ENCODE measurements around the gene PLSCR4. TPM values are rescaled to one million over a fixed set of nuclear protein-coding genes. Genes with fewer than 3 reads are reported as not detected.

The PLSCR4 gene
- total RNA-seq, 4 donors from 2014 or later = 42.0 to 83.3 (median 61.5) TPM

GRCh38 chr3:146177519-146177918 is 73.4 kb downstream of the PLSCR4 start:
- H3K27me3 ChIP-seq = no peaks in the 10 kb centered on the region
- H3K4me3 ChIP-seq = no peak overlapping the region
- H3K4me1 ChIP-seq = peaks cover 0 to 10% (median 0%) of the 10 kb centered on the region in 3 donors
- H3K36me3 ChIP-seq = peaks cover 0 to 9% of the 10 kb centered on the region in 2 donors
- no CpG with 5 or more reads among the region's 1 CpG for WGBS, 2 donors (ENCODE audit: low coverage in 1 of 2)
- ATAC-seq = no peak
- H3K27ac ChIP-seq = peak overlapping the region in 1 of 4 donors; percentile 20
- TF ChIP-seq EP300 (IDR thresholded peaks at IDR 0.05) (no peak), CTCF (IDR thresholded peaks at IDR 0.05) (no peak), POLR2AphosphoS5 (IDR thresholded peaks at IDR 0.05) (no peak), POLR2A (IDR thresholded peaks at IDR 0.05) (no peak)
- H3K9me3 ChIP-seq = no peaks in the 10 kb centered on the region

GRCh38 chr3:146177072-146177471 is 73.8 kb downstream of the PLSCR4 start:
- Histone ChIP-seq H3K4me1 (peaks cover 0 to 10% (median 0%) of the 10 kb centered on the region in 3 donors), H3K9me3 (no peaks in the 10 kb centered on the region), H3K27ac (peak overlapping the region in 1 of 4 donors; percentile 20), H3K27me3 (no peaks in the 10 kb centered on the region), H3K4me3 (no peak overlapping the region), H3K36me3 (peaks cover 0 to 9% of the 10 kb centered on the region in 2 donors)
- no peak for TF ChIP-seq POLR2A (IDR thresholded peaks at IDR 0.05)
- no peak for TF ChIP-seq CTCF (IDR thresholded peaks at IDR 0.05)
- WGBS, 2 donors (ENCODE audit: low coverage in 1 of 2) = 65 to 91% methylated on average over 1 to 3 of the region's 3 CpGs
- no peak for ATAC-seq

- Histone ChIP-seq H3K4me1 (peaks cover 0 to 2% (median 0%) of the 10 kb centered on the region in 3 donors), H3K36me3 (peaks cover 0 to 9% of the 10 kb centered on the region in 2 donors), H3K9me3 (no peaks in the 10 kb centered on the region), H3K4me3 (no peak overlapping the region), H3K27ac (no peak overlapping the region), H3K27me3 (no peaks in the 10 kb centered on the region)
- 79 to 88% methylated on average over 1 of the region's 1 CpG for WGBS, 2 donors (ENCODE audit: low coverage in 1 of 2)
- no peak for TF ChIP-seq POLR2A (IDR thresholded peaks at IDR 0.05)
- TF ChIP-seq POLR2AphosphoS5 (IDR thresholded peaks at IDR 0.05) = no peak
- TF ChIP-seq EP300 (IDR thresholded peaks at IDR 0.05) = no peak
- TF ChIP-seq CTCF (IDR thresholded peaks at IDR 0.05) = no peak
- ATAC-seq = no peak
Observed at GRCh38 chr3:146172586-146172985, 78.3 kb downstream of the PLSCR4 start.

- Histone ChIP-seq H3K4me3 (no peak overlapping the region), H3K9me3 (no peaks in the 10 kb centered on the region), H3K27ac (no peak overlapping the region), H3K4me1 (peaks cover 0 to 16% (median 4%) of the 10 kb centered on the region in 3 donors), H3K27me3 (no peaks in the 10 kb centered on the region), H3K36me3 (peaks cover 0 to 9% of the 10 kb centered on the region in 2 donors)
- TF ChIP-seq POLR2A (IDR thresholded peaks at IDR 0.05) = no peak
- TF ChIP-seq CTCF (IDR thresholded peaks at IDR 0.05) = no peak
- TF ChIP-seq POLR2AphosphoS5 (IDR thresholded peaks at IDR 0.05) = no peak
- no peak for TF ChIP-seq EP300 (IDR thresholded peaks at IDR 0.05)
- no peak for ATAC-seq
- WGBS, 2 donors (ENCODE audit: low coverage in 1 of 2) = 78 to 100% methylated on average over 1 of the region's 1 CpG
Observed at GRCh38 chr3:146170591-146170990, 80.3 kb downstream of the PLSCR4 start.

- Histone ChIP-seq H3K36me3 (peaks cover 0 to 9% of the 10 kb centered on the region in 2 donors), H3K4me1 (peaks cover 0 to 23% (median 6%) of the 10 kb centered on the region in 3 donors), H3K4me3 (no peak overlapping the region), H3K27ac (no peak overlapping the region), H3K27me3 (no peaks in the 10 kb centered on the region), H3K9me3 (no peaks in the 10 kb centered on the region)
- ATAC-seq = no peak
- WGBS, 2 donors (ENCODE audit: low coverage in 1 of 2) = 100% methylated on average over 1 of the region's 1 CpG; no CpG with 5 or more reads in 1 of the 2 donors
- no peak for TF ChIP-seq POLR2AphosphoS5 (IDR thresholded peaks at IDR 0.05)
- no peak for TF ChIP-seq CTCF (IDR thresholded peaks at IDR 0.05)
- no peak for TF ChIP-seq POLR2A (IDR thresholded peaks at IDR 0.05)
- TF ChIP-seq EP300 (IDR thresholded peaks at IDR 0.05) = no peak
Observed at GRCh38 chr3:146169891-146170290, 81.0 kb downstream of the PLSCR4 start.

Data from gastroesophageal sphincter (tissue), 4 donors.